Measurements from ENCODE around the gene GADD45A. TPM values are rescaled to one million over a fixed set of nuclear protein-coding genes. Genes with fewer than 3 reads are reported as not detected.

GADD45A gene
- total RNA-seq, 1 donor from 2014 or later: 247 TPM

GRCh38 chr1:67646145-67647035 lies 38.6 kb upstream of the GADD45A start:
- Histone ChIP-seq H3K4me3 (ENCODE audit: low read depth, low read length) (no peak overlapping the region), H3K27me3 (ENCODE audit: control insufficient read depth, insufficient read depth, low read length) (no peaks in the 10 kb centered on the region), H3K36me3 (ENCODE audit: control insufficient read depth, insufficient read depth, low read length) (no peaks in the 10 kb centered on the region)
- TF ChIP-seq CTCF (IDR thresholded peaks at IDR 0.05; ENCODE audit: insufficient read depth, low read length, poor library complexity, severe bottlenecking): no peak
- DNase-seq (ENCODE audit: low read depth): no peak

- Histone ChIP-seq H3K36me3 (ENCODE audit: control insufficient read depth, insufficient read depth, low read length) (no peaks in the 10 kb centered on the region), H3K4me3 (ENCODE audit: low read depth, low read length) (no peak overlapping the region), H3K27me3 (ENCODE audit: control insufficient read depth, insufficient read depth, low read length) (no peaks in the 10 kb centered on the region)
- TF ChIP-seq CTCF (IDR thresholded peaks at IDR 0.05; ENCODE audit: insufficient read depth, low read length, poor library complexity, severe bottlenecking): no peak
- no peak for DNase-seq (ENCODE audit: low read depth)
Measured at GRCh38 chr1:67647036-67647798, 37.8 kb upstream of the GADD45A start.

- H3K4me3 ChIP-seq (ENCODE audit: low read depth, low read length): no peak overlapping the region
- no peaks in the 10 kb centered on the region for H3K27me3 ChIP-seq (ENCODE audit: control insufficient read depth, insufficient read depth, low read length)
- no peak for DNase-seq (ENCODE audit: low read depth)
- no peaks in the 10 kb centered on the region for H3K36me3 ChIP-seq (ENCODE audit: control insufficient read depth, insufficient read depth, low read length)
- no peak for TF ChIP-seq CTCF (IDR thresholded peaks at IDR 0.05; ENCODE audit: insufficient read depth, low read length, poor library complexity, severe bottlenecking)
Measured at GRCh38 chr1:67647814-67648358, 37.1 kb upstream of the GADD45A start.

GRCh38 chr1:67648582-67649326 lies 36.2 kb upstream of the GADD45A start:
- Histone ChIP-seq H3K36me3 (ENCODE audit: control insufficient read depth, insufficient read depth, low read length) (no peaks in the 10 kb centered on the region), H3K27me3 (ENCODE audit: control insufficient read depth, insufficient read depth, low read length) (no peaks in the 10 kb centered on the region), H3K4me3 (ENCODE audit: low read depth, low read length) (no peak overlapping the region)
- TF ChIP-seq CTCF (IDR thresholded peaks at IDR 0.05; ENCODE audit: insufficient read depth, low read length, poor library complexity, severe bottlenecking): no peak
- no peak for DNase-seq (ENCODE audit: low read depth)

- no peaks in the 10 kb centered on the region for H3K27me3 ChIP-seq (ENCODE audit: control insufficient read depth, insufficient read depth, low read length)
- no peak for DNase-seq (ENCODE audit: low read depth)
- no peak for TF ChIP-seq CTCF (IDR thresholded peaks at IDR 0.05; ENCODE audit: insufficient read depth, low read length, poor library complexity, severe bottlenecking)
- H3K36me3 ChIP-seq (ENCODE audit: control insufficient read depth, insufficient read depth, low read length): no peaks in the 10 kb centered on the region
- no peak overlapping the region for H3K4me3 ChIP-seq (ENCODE audit: low read depth, low read length)
Measured at GRCh38 chr1:67650061-67650460, 34.9 kb upstream of the GADD45A start.

Data from kidney epithelial cell (primary cell).